Occipital lobe (tissue), 2 donors: ENCODE measurements around the gene VOPP1. TPM values are rescaled to one million over a fixed set of nuclear protein-coding genes. Genes with fewer than 3 reads are reported as not detected.
A peak's percentile ranks its signal among the peaks of the same experiment; 100 is the strongest.

Experiments
- DNase-seq: peaks from one replicate; lab custom pipeline; 2025; lab: John Stamatoyannopoulos, UW
- total RNA-seq: library from RNA; depleted of rRNA; stranded (reverse); fragments of >200 nt; gene quantifications from one replicate; pipeline ENCODE4 v1.2.3, GENCODE V29; 2014

The VOPP1 gene
- total RNA-seq, 1 donor from 2014 or later = 108 TPM

GRCh38 chr7:55470261-55470660 is 102.0 kb downstream of the VOPP1 start:
- DNase-seq = no peak

DNA sequence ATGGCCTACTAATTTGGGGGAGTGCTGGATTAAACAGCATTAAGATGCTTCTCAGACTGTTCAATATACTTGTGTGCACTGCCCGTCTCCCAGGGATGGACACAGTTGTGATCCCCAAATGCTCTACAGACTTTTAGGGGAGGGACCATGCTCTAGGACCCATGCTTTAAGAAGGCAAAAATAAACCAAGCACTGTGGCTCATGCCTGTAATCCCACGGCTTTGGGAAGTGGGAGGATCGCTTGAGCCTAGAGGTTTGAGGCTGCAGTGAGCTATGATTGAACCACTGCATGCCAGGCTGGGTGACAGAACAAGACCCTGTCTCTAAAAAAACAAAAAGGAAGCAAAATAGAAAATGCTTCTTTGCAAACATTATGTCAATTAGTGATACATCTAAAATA is 102.6 kb downstream of the VOPP1 start:
- DNase-seq = no peak

GRCh38 chr7:55469271-55469681 is 103.0 kb downstream of the VOPP1 start:
- DNase-seq = no peak

DNA sequence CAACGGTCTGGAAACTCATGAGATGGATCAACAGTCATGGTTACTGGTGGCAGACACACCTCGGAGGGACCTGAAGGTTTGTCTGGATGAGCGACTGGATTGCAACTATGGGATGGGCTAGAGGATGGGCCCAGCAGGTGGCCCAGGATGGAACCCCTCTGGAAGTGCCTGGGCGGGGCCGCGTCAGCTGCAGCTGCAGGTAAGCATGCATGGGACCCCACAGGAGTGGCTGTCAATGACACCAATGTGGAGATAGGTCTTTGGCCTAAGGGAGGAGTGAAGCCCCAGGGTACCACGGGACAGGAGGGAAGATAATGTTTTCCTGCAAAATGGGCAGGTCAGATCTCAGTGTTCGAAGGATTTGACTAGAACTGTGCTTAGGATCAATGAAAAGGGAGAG is 103.8 kb downstream of the VOPP1 start:
- no peak for DNase-seq

- no peak for DNase-seq
These were observed 105.2 kb downstream of the VOPP1 start for GRCh38 chr7:55467047-55467593.

- DNase-seq = no peak
These were observed 106.6 kb downstream of the VOPP1 start for GRCh38 chr7:55465691-55466090.

GRCh38 chr7:55464422-55464821 is 107.9 kb downstream of the VOPP1 start:
- DNase-seq = no peak

DNA sequence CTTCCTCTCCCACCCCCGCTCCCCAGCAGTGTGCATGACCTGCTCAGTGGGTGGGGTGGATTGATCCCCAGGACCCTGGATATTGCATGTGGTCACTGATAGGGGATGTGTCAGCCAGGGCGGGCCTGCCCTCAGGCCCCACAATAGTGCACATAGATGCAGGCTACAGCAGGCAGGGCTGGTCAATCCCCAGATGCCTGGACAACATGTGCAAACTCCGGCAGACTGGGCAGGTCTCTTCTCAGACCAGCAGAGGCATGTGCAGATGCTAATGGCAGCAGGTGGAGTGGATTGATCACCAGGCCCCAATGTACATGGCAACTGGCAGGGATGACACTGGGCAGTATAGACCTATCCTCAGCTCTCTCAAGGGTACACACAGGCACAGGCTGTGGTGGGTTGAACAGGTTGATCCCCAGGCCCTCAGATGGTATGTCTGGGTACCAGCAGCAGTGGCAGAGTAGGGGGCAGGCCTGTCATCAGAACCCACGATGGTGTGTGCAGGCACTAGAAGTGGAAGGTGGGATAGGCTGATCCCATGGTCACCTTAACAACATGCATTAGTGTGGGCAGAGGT is 108.5 kb downstream of the VOPP1 start:
- no peak for DNase-seq

DNA sequence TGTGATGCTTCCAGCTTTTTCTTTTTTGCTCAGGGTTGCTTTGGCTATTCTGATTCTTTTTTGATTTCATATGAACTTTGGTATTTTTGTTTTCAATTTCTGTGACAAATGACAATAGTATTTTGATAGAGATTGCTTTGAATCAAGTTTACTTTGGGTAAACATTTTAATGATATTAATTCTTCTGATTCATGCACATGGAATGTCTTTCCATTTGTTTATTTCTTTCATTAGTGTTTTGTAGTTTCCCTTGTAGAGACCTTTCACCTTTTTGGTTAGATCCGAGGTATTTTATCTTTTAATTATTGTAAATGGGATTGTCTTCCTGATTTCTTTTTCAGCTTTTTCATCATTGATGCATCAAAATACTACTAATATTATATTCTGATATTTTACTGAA is 114.0 kb downstream of the VOPP1 start:
- no peak for DNase-seq

GRCh38 chr7:55457801-55458200 is 114.5 kb downstream of the VOPP1 start:
- no peak for DNase-seq

GRCh38 chr7:55452971-55453370 is 119.3 kb downstream of the VOPP1 start:
- no peak for DNase-seq

- no peak for DNase-seq
These were observed 122.2 kb downstream of the VOPP1 start for GRCh38 chr7:55449992-55450535.

- no peak for DNase-seq
These were observed 122.9 kb downstream of the VOPP1 start for GRCh38 chr7:55449205-55449991.

DNA sequence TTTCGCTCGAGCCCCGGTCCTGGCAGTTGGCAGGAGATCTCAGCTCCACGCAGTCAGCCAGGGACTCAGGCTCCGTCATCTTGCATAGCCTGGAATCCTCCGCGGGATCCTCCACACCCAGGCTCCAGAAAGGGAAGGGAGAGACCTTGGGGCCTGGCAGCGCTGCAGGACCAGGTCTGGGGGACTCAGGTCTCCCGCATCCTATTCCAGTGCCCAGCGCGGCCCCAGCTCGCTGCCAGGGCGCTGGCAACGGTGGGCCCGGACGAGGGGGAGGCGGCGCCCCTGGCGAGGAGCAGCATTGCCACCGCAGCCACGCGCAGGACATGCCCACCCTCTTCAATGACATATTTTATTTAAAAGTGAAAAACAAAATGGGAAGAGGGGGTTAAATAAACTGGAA is 123.8 kb downstream of the VOPP1 start:
- no peak for DNase-seq

GRCh38 chr7:55444786-55445185 is 127.5 kb downstream of the VOPP1 start:
- DNase-seq = no peak

DNA sequence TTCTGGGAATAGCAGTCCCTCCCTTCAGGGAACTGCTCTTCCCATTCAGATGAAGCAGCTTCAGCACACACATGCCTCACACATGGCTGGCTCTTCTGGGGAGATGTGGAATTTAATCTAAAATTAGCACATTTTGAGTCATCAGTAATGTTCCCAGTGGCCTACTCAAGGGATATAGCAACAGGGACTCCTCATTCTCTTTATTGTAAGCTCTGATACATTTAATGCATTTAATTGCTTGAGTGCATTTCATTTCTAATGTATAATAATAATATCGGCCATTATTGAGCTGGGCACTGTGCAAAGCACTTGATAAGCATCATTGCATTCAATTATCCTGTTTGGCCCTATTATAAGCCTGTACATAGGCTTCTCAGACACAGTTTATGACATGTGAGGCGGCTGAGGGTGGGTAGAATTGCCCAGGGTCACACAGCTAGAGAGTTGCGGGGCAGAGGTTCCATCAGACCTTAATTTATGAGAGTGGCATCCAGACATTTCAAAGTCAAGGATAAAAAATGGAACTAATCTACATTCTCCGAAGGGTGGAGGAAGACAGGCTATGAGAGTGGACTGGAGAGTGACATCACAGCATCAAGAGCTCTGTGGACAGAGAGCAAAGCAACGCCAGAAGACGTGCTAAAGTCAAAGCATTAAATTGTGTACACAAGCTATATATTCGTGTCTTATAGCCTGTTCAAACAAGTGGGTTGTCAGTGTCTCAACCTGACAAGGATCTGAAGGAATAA is 130.4 kb downstream of the VOPP1 start:
- DNase-seq = peak; percentile 62

DNA sequence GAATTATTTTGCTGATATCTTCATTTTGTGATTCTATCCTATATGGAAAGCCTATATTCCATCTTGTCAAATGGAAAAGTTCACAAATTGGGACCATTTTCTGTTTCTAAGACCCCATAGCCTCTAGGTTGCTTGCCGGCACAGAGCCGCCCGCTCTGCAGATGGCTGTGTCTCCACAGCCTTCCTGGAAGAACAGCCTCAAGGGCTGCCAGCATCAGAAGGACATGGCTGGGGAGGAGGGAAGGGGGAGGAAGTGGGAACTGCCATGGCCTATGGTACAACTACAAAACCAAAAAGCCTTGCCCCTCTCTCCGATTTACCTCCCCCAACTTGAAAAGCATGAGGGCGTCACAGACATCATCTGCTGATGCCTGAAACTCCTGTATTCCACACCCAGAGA is 131.3 kb downstream of the VOPP1 start:
- DNase-seq = no peak

- no peak for DNase-seq
These were observed 132.1 kb downstream of the VOPP1 start for GRCh38 chr7:55440040-55440690.

- peak; percentile 84 for DNase-seq
These were observed 132.7 kb downstream of the VOPP1 start for GRCh38 chr7:55439627-55440026.

- DNase-seq = no peak
These were observed 133.4 kb downstream of the VOPP1 start for GRCh38 chr7:55438757-55439525.
